Skeletal muscle tissue (tissue), 4 donors: ENCODE data around the gene CCDC170. TPM values are rescaled to one million over a fixed set of nuclear protein-coding genes. Genes with fewer than 3 reads are reported as not detected.

Source experiments
- H3K27ac ChIP-seq: one replicate; pipeline ENCODE4 v1.7.0; 2013; ENCODE audit warnings: mild to moderate bottlenecking, low read depth, low read length, inconsistent platforms
- H3K27me3 ChIP-seq, 3 donors: one replicate each; pipeline ENCODE4 v1.7.0; 2013; ENCODE audit warnings: low read length in 3 of 3; ENCODE audit not compliant: control insufficient read depth in 3 of 3, insufficient read depth in 3 of 3
- H3K36me3 ChIP-seq, 3 donors: one replicate each; pipeline ENCODE4 v1.7.0; 2013; ENCODE audit warnings: low read length in 3 of 3; ENCODE audit not compliant: control insufficient read depth in 3 of 3, insufficient read depth in 3 of 3
- H3K4me1 ChIP-seq, 3 donors: one replicate each; pipeline ENCODE4 v1.7.0; 2013; ENCODE audit warnings: low read length in 3 of 3, mild to moderate bottlenecking in 3 of 3; ENCODE audit not compliant: control insufficient read depth in 3 of 3, insufficient read depth in 3 of 3
- H3K4me3 ChIP-seq, 3 donors: one replicate each; pipeline ENCODE4 v1.7.0; 2013; ENCODE audit warnings: low read length in 3 of 3
- H3K9ac ChIP-seq, 3 donors: one replicate each; pipeline ENCODE4 v1.7.0; 2013; ENCODE audit warnings: low read length in 3 of 3, mild to moderate bottlenecking in 3 of 3, moderate library complexity in 2 of 3, low read depth in 1 of 3
- H3K9me3 ChIP-seq, 3 donors: one replicate each; pipeline ENCODE4 v1.7.0; 2013; ENCODE audit warnings: low read length in 3 of 3; ENCODE audit not compliant: control insufficient read depth in 3 of 3
- total RNA-seq: library from RNA; depleted of rRNA; stranded (reverse); fragments of >200 nt; gene quantifications from one replicate; pipeline ENCODE4 v1.2.3, GENCODE V29; 2014
- donor health status: Osteomylitis.

Gene CCDC170
- total RNA-seq, 1 donor from 2014 or later, result 1.0 TPM

- Histone ChIP-seq H3K4me1 (no peaks in the 10 kb centered on the region), H3K27ac (no peak overlapping the region), H3K27me3 (no peaks in the 10 kb centered on the region), H3K9ac (no peak overlapping the region), H3K36me3 (no peaks in the 10 kb centered on the region), H3K4me3 (no peak overlapping the region), H3K9me3 (no peaks in the 10 kb centered on the region)
These were observed 141.9 kb downstream of the CCDC170 start for GRCh38 chr6:151635741-151636140.

GRCh38 chr6:151637814-151638213, 144.0 kb downstream of the CCDC170 start:
- H3K4me3 ChIP-seq, result no peak overlapping the region
- H3K36me3 ChIP-seq, result no peaks in the 10 kb centered on the region
- no peaks in the 10 kb centered on the region for H3K27me3 ChIP-seq
- no peaks in the 10 kb centered on the region for H3K4me1 ChIP-seq
- no peaks in the 10 kb centered on the region for H3K9me3 ChIP-seq
- H3K27ac ChIP-seq, result no peak overlapping the region
- no peak overlapping the region for H3K9ac ChIP-seq

GRCh38 chr6:151639750-151640149, 145.9 kb downstream of the CCDC170 start:
- Histone ChIP-seq H3K9me3 (no peaks in the 10 kb centered on the region), H3K27ac (no peak overlapping the region), H3K9ac (no peak overlapping the region), H3K4me1 (no peaks in the 10 kb centered on the region), H3K4me3 (no peak overlapping the region), H3K27me3 (no peaks in the 10 kb centered on the region), H3K36me3 (no peaks in the 10 kb centered on the region)

- no peaks in the 10 kb centered on the region for H3K4me1 ChIP-seq
- H3K9me3 ChIP-seq, result no peaks in the 10 kb centered on the region
- H3K36me3 ChIP-seq, result no peaks in the 10 kb centered on the region
- no peak overlapping the region for H3K27ac ChIP-seq
- H3K4me3 ChIP-seq, result no peak overlapping the region
- no peaks in the 10 kb centered on the region for H3K27me3 ChIP-seq
- no peak overlapping the region for H3K9ac ChIP-seq
These were observed 147.2 kb downstream of the CCDC170 start for GRCh38 chr6:151641028-151641427.

DNA sequence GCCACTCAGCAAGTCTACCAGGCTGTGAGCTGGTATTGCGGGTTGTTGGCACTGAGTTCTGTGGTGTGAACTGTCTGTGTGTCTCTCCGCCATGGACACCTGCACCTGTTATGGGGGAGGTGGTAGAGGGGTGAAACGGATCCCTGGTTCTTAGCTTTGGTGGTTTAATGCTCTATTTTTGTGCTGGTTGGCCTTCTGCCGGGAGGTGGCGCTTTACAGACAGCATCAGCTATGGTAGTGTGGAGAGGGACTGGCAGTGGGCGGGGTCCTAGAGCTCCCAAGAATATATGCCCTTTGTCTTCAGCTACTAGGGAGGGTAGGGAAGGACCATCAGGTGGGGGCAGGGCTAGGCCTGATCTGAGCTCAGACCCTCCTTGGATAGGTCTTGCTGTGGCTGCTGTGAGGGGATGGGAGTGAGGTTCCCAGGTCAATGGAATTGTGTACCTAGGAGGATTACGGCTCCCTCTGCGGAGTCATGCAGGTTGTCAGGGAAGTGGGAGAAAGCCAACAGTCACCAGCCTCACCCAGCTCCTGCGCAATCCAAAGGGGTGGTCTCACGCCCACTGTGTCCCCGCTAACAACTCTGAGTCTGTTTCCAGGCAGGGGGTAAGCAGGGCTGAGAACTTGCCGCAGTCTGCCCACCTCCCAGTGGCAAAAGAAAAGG, 154.3 kb downstream of the CCDC170 start:
- H3K9ac ChIP-seq, result no peak overlapping the region
- no peaks in the 10 kb centered on the region for H3K4me1 ChIP-seq
- no peaks in the 10 kb centered on the region for H3K36me3 ChIP-seq
- no peak overlapping the region for H3K27ac ChIP-seq
- no peaks in the 10 kb centered on the region for H3K27me3 ChIP-seq
- no peaks in the 10 kb centered on the region for H3K9me3 ChIP-seq
- H3K4me3 ChIP-seq, result no peak overlapping the region

DNA sequence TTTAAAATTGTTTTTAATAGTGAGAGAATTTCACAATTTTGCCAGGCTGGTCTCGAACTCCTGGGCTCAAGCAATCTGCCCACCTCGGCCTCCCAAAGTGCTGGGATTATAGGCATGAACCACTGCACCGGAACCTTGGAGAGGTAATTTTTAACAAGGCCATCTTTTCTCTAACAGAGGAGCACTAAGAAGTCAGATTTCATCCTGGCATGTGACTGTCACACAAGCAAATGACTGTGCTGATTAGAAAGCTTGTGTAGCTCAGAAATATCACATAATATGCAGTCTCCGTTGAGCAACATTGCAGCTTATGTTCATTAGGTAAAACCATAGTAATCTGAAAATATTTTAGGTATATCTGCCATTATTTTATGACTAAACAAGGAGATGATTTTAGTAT, 156.0 kb downstream of the CCDC170 start:
- H3K36me3 ChIP-seq, result no peaks in the 10 kb centered on the region
- no peaks in the 10 kb centered on the region for H3K9me3 ChIP-seq
- H3K4me3 ChIP-seq, result no peak overlapping the region
- no peaks in the 10 kb centered on the region for H3K27me3 ChIP-seq
- no peaks in the 10 kb centered on the region for H3K4me1 ChIP-seq
- H3K9ac ChIP-seq, result no peak overlapping the region
- no peak overlapping the region for H3K27ac ChIP-seq

- no peaks in the 10 kb centered on the region for H3K9me3 ChIP-seq
- H3K4me3 ChIP-seq, result no peak overlapping the region
- H3K9ac ChIP-seq, result no peak overlapping the region
- H3K27ac ChIP-seq, result no peak overlapping the region
- no peaks in the 10 kb centered on the region for H3K4me1 ChIP-seq
- no peaks in the 10 kb centered on the region for H3K27me3 ChIP-seq
- no peaks in the 10 kb centered on the region for H3K36me3 ChIP-seq
These were observed 157.8 kb downstream of the CCDC170 start for GRCh38 chr6:151651639-151652038.

- H3K9me3 ChIP-seq, result no peaks in the 10 kb centered on the region
- H3K4me3 ChIP-seq, result no peak overlapping the region
- H3K4me1 ChIP-seq, result no peaks in the 10 kb centered on the region
- no peaks in the 10 kb centered on the region for H3K36me3 ChIP-seq
- no peaks in the 10 kb centered on the region for H3K27me3 ChIP-seq
- H3K27ac ChIP-seq, result no peak overlapping the region
- H3K9ac ChIP-seq, result no peak overlapping the region
These were observed 158.5 kb downstream of the CCDC170 start for GRCh38 chr6:151652325-151652724.

- H3K27ac ChIP-seq, result no peak overlapping the region
These were observed 161.3 kb downstream of the CCDC170 start for GRCh38 chr6:151655099-151655498.

GRCh38 chr6:151656392-151656791, 162.6 kb downstream of the CCDC170 start:
- Histone ChIP-seq H3K36me3 (no peaks in the 10 kb centered on the region), H3K4me3 (no peak overlapping the region), H3K9me3 (no peaks in the 10 kb centered on the region), H3K27me3 (no peaks in the 10 kb centered on the region), H3K9ac (no peak overlapping the region), H3K27ac (no peak overlapping the region), H3K4me1 (no peaks in the 10 kb centered on the region)

More at GRCh38 chr6:151655099-151655498, 161.3 kb downstream of the CCDC170 start:
- Histone ChIP-seq H3K4me3 (no peak overlapping the region), H3K36me3 (no peaks in the 10 kb centered on the region), H3K4me1 (no peaks in the 10 kb centered on the region), H3K27me3 (no peaks in the 10 kb centered on the region), H3K9me3 (no peaks in the 10 kb centered on the region), H3K9ac (no peak overlapping the region)
